GM12878 (cell line): ENCODE data around the gene CADM2. TPM values are rescaled to one million over a fixed set of nuclear protein-coding genes. Genes with fewer than 3 reads are reported as not detected.

Experiments
- ATAC-seq: fragments of 200-7000 bp; cut with Tn5 transposase; 3 replicates; pipeline ENCODE4 v1.9.1; 2020; ENCODE audit warnings: mild to moderate bottlenecking, moderate library complexity
- BruUV-seq: library from RNA; stranded (reverse); fragments of 400-500 nt; replicated peaks from 2 replicates; lab custom pipeline; 2021; lab: Mats Ljungman, UMichigan
- CTCF ChIA-PET: fragments of 300-600 bp; sonication (Branson Sonifier 250); formaldehyde crosslinking; extraction: SDS; loops from one replicate; lab custom pipeline; 2021; ENCODE audit warnings: inconsistent platforms; lab: Yijun Ruan, JAX
- POLR2A ChIA-PET: fragments of 350-600 bp; formaldehyde crosslinking; extraction: SDS; loops from one replicate; lab custom pipeline; 2021; ENCODE audit warnings: inconsistent platforms; lab: Charles Lee
- RAD21 ChIA-PET: fragments of 300-600 bp; sonication (Branson Sonifier 250); formaldehyde crosslinking; loops from one replicate; lab custom pipeline; 2023; ENCODE audit warnings: antibody characterized with exemption; ENCODE audit not compliant: unreplicated experiment; lab: Charles Lee
- SMC1A ChIA-PET: fragments of 300-600 bp; sonication (Branson Sonifier 250); formaldehyde crosslinking; loops from one replicate; lab custom pipeline; 2023; ENCODE audit not compliant: unreplicated experiment, uncharacterized antibody; lab: Charles Lee
- DNase-seq: peaks from one replicate; pipeline ENCODE4 v3.0.0-alpha.2; 2011; ENCODE audit warnings: low read depth, low spot score
- FAIRE-seq: peaks from 3 replicates; lab custom pipeline; 2011; peaks lifted over from hg19 to GRCh38; lab: Jason Lieb, UNC
- H2AFZ ChIP-seq: 2 replicates; pipeline ENCODE4 v1.6.0; 2011; ENCODE audit warnings: low read depth, low read length, control low read depth; ENCODE audit not compliant: control insufficient read depth
- H3K27ac ChIP-seq: 2 replicates; pipeline ENCODE4 v1.5.1; 2011; ENCODE audit warnings: control low read depth; ENCODE audit not compliant: control insufficient read depth, insufficient read depth
- H3K27me3 ChIP-seq, 2 experiments: replicated peaks in 1 of 2; 2 replicates each; pipeline versions ENCODE4 v1.6.0 to v1.6.1; 2011; ENCODE audit warnings: low read length in 1 of 2; ENCODE audit not compliant: control insufficient read depth in 2 of 2, insufficient read depth in 2 of 2
- H3K36me3 ChIP-seq, 2 experiments: 2 replicates each; pipeline ENCODE4 v1.5.1; 2011; ENCODE audit warnings: low read length in 1 of 2; ENCODE audit not compliant: control insufficient read depth in 2 of 2, insufficient read depth in 2 of 2
- H3K4me1 ChIP-seq: 2 replicates; pipeline ENCODE4 v1.6.1; 2011; ENCODE audit warnings: mild to moderate bottlenecking, low read length, moderate library complexity, mixed read lengths; ENCODE audit not compliant: control insufficient read depth, insufficient read depth
- H3K4me2 ChIP-seq: 2 replicates; pipeline ENCODE4 v1.6.0; 2011; ENCODE audit warnings: control low read depth; ENCODE audit not compliant: control insufficient read depth, insufficient read depth
- H3K4me3 ChIP-seq: fragments of 200-600 bp; sonication (generic); 2 replicates; pipeline ENCODE4 v1.5.1; 2016
- H3K79me2 ChIP-seq: 2 replicates; pipeline ENCODE4 v1.6.0; 2011; ENCODE audit warnings: low read length; ENCODE audit not compliant: control insufficient read depth, insufficient read depth
- H3K9ac ChIP-seq: 2 replicates; pipeline ENCODE4 v1.8.0; 2011; ENCODE audit warnings: low read length, control low read depth, mixed read lengths; ENCODE audit not compliant: control insufficient read depth, insufficient read depth
- H3K9me3 ChIP-seq: replicated peaks from 3 replicates; pipeline ENCODE4 v1.5.1; 2011; ENCODE audit warnings: mild to moderate bottlenecking, low read length; ENCODE audit not compliant: control insufficient read depth, insufficient read depth
- H4K20me1 ChIP-seq: 2 replicates; pipeline ENCODE4 v1.6.0; 2011; ENCODE audit not compliant: control insufficient read depth, insufficient read depth
- BHLHE40 ChIP-seq, 2 experiments: fragments of 450-650 bp in 1 of 2; IDR thresholded peaks; 2 replicates each; pipeline ENCODE4 v1.6.1; 2011 to 2017; ENCODE audit warnings: low read depth in 2 of 2, borderline replicate concordance in 1 of 2, improper control_type of control experiment in 1 of 2, low read length in 1 of 2, mild to moderate bottlenecking in 1 of 2
- BMI1 ChIP-seq: fragments of 450-650 bp; IDR thresholded peaks from 2 replicates; pipeline ENCODE4 v1.6.1; 2016; ENCODE audit warnings: mild to moderate bottlenecking, moderate library complexity, borderline replicate concordance
- EED ChIP-seq: sonication (generic); IDR thresholded peaks from 2 replicates; pipeline ENCODE4 v1.6.1; 2016; ENCODE audit warnings: antibody characterized with exemption, low read depth
- HDAC2 ChIP-seq: fragments of 200-600 bp; sonication (generic); IDR thresholded peaks from 2 replicates; pipeline ENCODE4 v1.6.1; 2017
- MYC ChIP-seq: IDR thresholded peaks from 2 replicates; pipeline ENCODE4 v1.6.1; 2011; ENCODE audit warnings: mild to moderate bottlenecking, low read length, moderate library complexity, inconsistent platforms; ENCODE audit not compliant: insufficient read depth, insufficient replicate concordance, insufficient read length, severe bottlenecking
- PKNOX1 ChIP-seq: fragments of 450-650 bp; IDR thresholded peaks from 2 replicates; pipeline ENCODE4 v1.6.1; 2016; ENCODE audit warnings: mild to moderate bottlenecking
- PML ChIP-seq: IDR thresholded peaks from 2 replicates; pipeline ENCODE4 v1.6.1; 2012; ENCODE audit warnings: low read length, inconsistent platforms
- RB1 ChIP-seq: fragments of 450-650 bp; formaldehyde crosslinking; IDR thresholded peaks from 2 replicates; pipeline ENCODE4 v1.6.1; 2017; ENCODE audit warnings: mild to moderate bottlenecking, borderline replicate concordance
- SMAD1 ChIP-seq: fragments of 450-650 bp; IDR thresholded peaks from 2 replicates; pipeline ENCODE4 v1.6.1; 2018; ENCODE audit warnings: mild to moderate bottlenecking, low read depth; ENCODE audit not compliant: partially characterized antibody
- SUPT20H ChIP-seq: IDR thresholded peaks from 2 replicates; pipeline ENCODE4 v1.6.1; 2011; ENCODE audit warnings: low read depth, mild to moderate bottlenecking, low read length, moderate library complexity, borderline replicate concordance; ENCODE audit not compliant: control insufficient read depth
- ZNF207 ChIP-seq: fragments of 450-650 bp; IDR thresholded peaks from 2 replicates; pipeline ENCODE4 v1.6.1; 2014; ENCODE audit warnings: antibody characterized with exemption, mild to moderate bottlenecking, borderline replicate concordance
- WGBS: methylation state at CpG from one replicate; pipeline ENCODE4 v1.1.6; 2016; ENCODE audit warnings: low lambda C conversion rate; ENCODE audit not compliant: insufficient replicate concordance, insufficient coverage; ENCODE audit errors: missing lambda C conversion rate; 5-methylcytosine and 5-hydroxymethylcytosine counted together
- in situ Hi-C: fragments of 300-500 bp; cut with MboI; formaldehyde crosslinking; loops from 9 replicates; pipeline ENCODE4 v1.14.3; 2018; ENCODE audit warnings: mixed read lengths
- intact Hi-C: fragments of 100-400 bp; cut with micrococcal nuclease; formaldehyde crosslinking; loops from one replicate; pipeline ENCODE4 v1.14.2; 2022; ENCODE audit not compliant: unreplicated experiment
- polyA plus RNA-seq, 11 experiments: library from polyadenylated mRNA; depleted of rRNA in 4 of 11; unstranded in 6 of 11; stranded (reverse) in 5 of 11; fragments of >200 nt; fragmentation: Nextera tagmentation in 4 of 11; fragmentation: Illumina TruSeq in 1 of 11; extraction: Ambion mirVana in 4 of 11; extraction: Trizol in 1 of 11; gene quantifications; 1 replicate in 1 of 11; 2 replicates in 10 of 11; pipeline versions ENCODE4 v1.2.1 to v1.2.3, GENCODE V29; 2011 to 2016; ENCODE audit warnings: inconsistent platforms in 2 of 11, missing spikeins in 2 of 11, low read depth in 1 of 11
- total RNA-seq, 4 experiments: library from RNA; depleted of rRNA in 3 of 4; stranded (reverse); fragments of >200 nt in 3 of 4; fragmentation: Illumina TruSeq in 1 of 4; extraction: Trizol in 1 of 4; gene quantifications; 2 replicates each; pipeline versions ENCODE4 v1.2.1 to v1.2.3, GENCODE V29; 2013 to 2021

CADM2 gene
- total and polyA plus RNA-seq, 10 of the 15 experiments (the other 5 are each of a cell fraction or from before 2014, with no cell fraction given): 0.13 TPM; not detected in 9

GRCh38 chr3:84980011-84980410, 21.2 kb downstream of the CADM2 start (continued):
- no peak for TF ChIP-seq PKNOX1
- no peak for TF ChIP-seq ZNF207
- TF ChIP-seq, all 136 proteins: peak for 0

GRCh38 chr3:84980456-84980855, 21.7 kb downstream of the CADM2 start:
- Histone ChIP-seq H3K27ac (no peak overlapping the region), H3K4me1 (no peaks in the 10 kb centered on the region), H3K79me2 (no peaks in the 10 kb centered on the region), H2AFZ (no peak overlapping the region), H3K9me3 (no peaks in the 10 kb centered on the region)
- RAD21 ChIA-PET: no interaction called here
- DNase-seq (no peak), ATAC-seq (no peak)
- intact Hi-C loops: no loop called here
- CTCF ChIA-PET: interaction anchor here (0.6 kb wide), 1 partner anchor 64 kb away, joined by 3 read pairs; no protein-coding TSS in a partner anchor
- TF ChIP-seq HDAC2: no peak
- no peak for TF ChIP-seq SUPT20H
- no peak for TF ChIP-seq RB1
- no peak for TF ChIP-seq SMAD1
- TF ChIP-seq MYC: no peak
- TF ChIP-seq PML: no peak
- no peak for TF ChIP-seq BMI1
- no peak for TF ChIP-seq BHLHE40 (IDR thresholded peaks at IDR 0.05; ENCODE audit: borderline replicate concordance in 1 of 2, low read depth in 2 of 2, low read length in 1 of 2)
- TF ChIP-seq EED: no peak
- TF ChIP-seq, all 136 proteins: peak for 0
- 28% methylated on average over 2 of the region's 2 CpGs for WGBS
- Histone ChIP-seq H4K20me1 (no peaks in the 10 kb centered on the region), H3K36me3 (no peaks in the 10 kb centered on the region), H3K27me3 (no peaks in the 10 kb centered on the region), H3K4me2 (no peak overlapping the region), H3K4me3 (no peak overlapping the region), H3K9ac (no peak overlapping the region)
- ChIA-PET SMC1A (no interaction called here), POLR2A (no interaction called here)
- in situ Hi-C loops: no loop called here
- FAIRE-seq: no peak
- no TSS peak for BruUV-seq
